H1 (cell line): ENCODE measurements around the gene TSPAN33. TPM values are rescaled to one million over a fixed set of nuclear protein-coding genes. Genes with fewer than 3 reads are reported as not detected.

Source experiments
- ATF2 ChIP-seq: IDR thresholded peaks from 2 replicates; pipeline ENCODE4 v1.6.1; 2012; ENCODE audit warnings: low read length, inconsistent platforms
- ATF3 ChIP-seq: IDR thresholded peaks from 2 replicates; pipeline ENCODE4 v1.6.1; 2011; ENCODE audit warnings: low read depth, mild to moderate bottlenecking, low read length; ENCODE audit not compliant: insufficient read depth
- CHD1 ChIP-seq: IDR thresholded peaks from 2 replicates; pipeline ENCODE4 v1.6.1; 2012; ENCODE audit warnings: low read depth, low read length, improper control_type of control experiment
- CREB1 ChIP-seq: IDR thresholded peaks from 2 replicates; pipeline ENCODE4 v1.6.1; 2012; ENCODE audit warnings: inconsistent platforms
- KDM5A ChIP-seq: fragments of 200-600 bp; IDR thresholded peaks from 2 replicates; pipeline ENCODE4 v1.7.1; 2012; ENCODE audit warnings: mild to moderate bottlenecking, low read length, inconsistent platforms, mixed read lengths
- PHF8 ChIP-seq: fragments of 200-600 bp; sonication (generic); conservative IDR thresholded peaks from 2 replicates; pipeline ENCODE4 v1.7.1; 2012; ENCODE audit warnings: low read depth, mild to moderate bottlenecking, inconsistent platforms, low read length, moderate library complexity
- POLR2A ChIP-seq, 2 experiments: IDR thresholded peaks; 1 replicate in 1 of 2; 2 replicates in 1 of 2; pipeline ENCODE4 v1.6.1; 2011; ENCODE audit warnings: low read depth in 2 of 2, low read length in 2 of 2, mild to moderate bottlenecking in 2 of 2; ENCODE audit errors: control extremely low read depth in 1 of 2
- RBBP5 ChIP-seq: IDR thresholded peaks from 2 replicates; pipeline ENCODE4 v1.7.1; 2012; ENCODE audit warnings: low read depth, mild to moderate bottlenecking, inconsistent platforms, low read length, moderate library complexity, borderline replicate concordance
- RFX5 ChIP-seq: IDR thresholded peaks from 2 replicates; pipeline ENCODE4 v1.6.1; 2011; ENCODE audit warnings: low read depth, low read length, improper control_type of control experiment, borderline replicate concordance
- RXRA ChIP-seq: IDR thresholded peaks from 2 replicates; pipeline ENCODE4 v1.6.1; 2011; ENCODE audit warnings: low read depth, mild to moderate bottlenecking, low read length, moderate library complexity; ENCODE audit not compliant: insufficient read depth
- SIN3A ChIP-seq, 2 experiments: IDR thresholded peaks in 1 of 2; conservative IDR thresholded peaks in 1 of 2; 2 replicates each; pipeline ENCODE4 v1.6.1; 2011 to 2012; ENCODE audit warnings: low read length in 2 of 2, improper control_type of control experiment in 1 of 2, low read depth in 1 of 2, mild to moderate bottlenecking in 1 of 2
- SIRT6 ChIP-seq: IDR thresholded peaks from one replicate; pipeline ENCODE4 v1.7.1; 2012; ENCODE audit warnings: low read length, inconsistent platforms
- SP1 ChIP-seq: IDR thresholded peaks from 2 replicates; pipeline ENCODE4 v1.6.1; 2011; ENCODE audit warnings: low read depth, low read length
- TAF1 ChIP-seq: IDR thresholded peaks from 2 replicates; pipeline ENCODE4 v1.6.1; 2011; ENCODE audit warnings: mild to moderate bottlenecking, low read depth, low read length
- TAF7 ChIP-seq: optimal IDR thresholded peaks from 2 replicates; pipeline ENCODE3; 2011; ENCODE audit warnings: low read depth, mild to moderate bottlenecking, inconsistent platforms, low read length, moderate library complexity, borderline replicate concordance
- TEAD4 ChIP-seq: IDR thresholded peaks from 2 replicates; pipeline ENCODE4 v1.6.1; 2012; ENCODE audit warnings: low read depth, low read length, inconsistent platforms, mixed read lengths
- polyA plus RNA-seq, 7 experiments: library from polyadenylated mRNA; depleted of rRNA in 3 of 7; stranded (reverse) in 5 of 7; unstranded in 2 of 7; fragments of >200 nt in 5 of 7; fragments of 200-250 nt in 2 of 7; gene quantifications; 1 replicate in 5 of 7; 2 replicates in 1 of 7; 4 replicates in 1 of 7; pipeline versions ENCODE4 v1.2.1 to v1.2.3, GENCODE V29; 2011 to 2013; ENCODE audit warnings: missing spikeins in 2 of 7, mixed read lengths in 2 of 7
- total RNA-seq: library from RNA; stranded (reverse); fragmentation: NEBNext Ultra II Directional; extraction: Animal tissue kit (Norgen Biotek cat#: 25700); gene quantifications from 2 replicates; pipeline ENCODE4 v1.2.1, GENCODE V29; 2021

TSPAN33 gene
- total and polyA plus RNA-seq, 2 of the 8 experiments (the other 6 are each of a cell fraction or from before 2014, with no cell fraction given): 42.8 to 47.1 TPM

GRCh38 chr7:129218514-129219062 lies 74.1 kb downstream of the TSPAN33 start (continued):
- no peak for TF ChIP-seq TAF1
- TF ChIP-seq RXRA: no peak
- no peak for TF ChIP-seq KDM5A
- no peak for TF ChIP-seq TAF7
- TF ChIP-seq SIRT6: no peak
- TF ChIP-seq SIN3A (conservative IDR thresholded peaks at IDR 0.05 in 1 of 2, IDR thresholded peaks at IDR 0.05 in 1 of 2; ENCODE audit: low read depth in 1 of 2, low read length in 2 of 2): peak; percentile 89 to 91; a peak in 2 of 4 replicates
- TF ChIP-seq SP1: no peak
- no peak for TF ChIP-seq RFX5
- no peak for TF ChIP-seq RBBP5
- no peak for TF ChIP-seq POLR2A (IDR thresholded peaks at IDR 0.05; ENCODE audit: control extremely low read depth in 1 of 2, low read depth in 2 of 2, low read length in 2 of 2)
- no peak for TF ChIP-seq PHF8
- no peak for TF ChIP-seq ATF3
- 0 out of 2 replicates have a peak, but pooled peaks have one; percentile 27 for TF ChIP-seq ATF2
- peak; percentile 41; the same call in 1 of the 2 replicates for TF ChIP-seq CREB1
- peak; percentile 48; the same call in 1 of the 2 replicates for TF ChIP-seq TEAD4
- TF ChIP-seq CHD1: no peak
